PC-3 (cell line): ENCODE measurements around the gene BEGAIN. TPM values are rescaled to one million over a fixed set of nuclear protein-coding genes. Genes with fewer than 3 reads are reported as not detected.

Experiments used
- ATAC-seq: fragments of 200-7000 bp; cut with Tn5 transposase; 2 replicates; pipeline ENCODE4 v1.9.1; 2020; ENCODE audit warnings: mild to moderate bottlenecking, moderate library complexity
- BruUV-seq: library from RNA; stranded (reverse); fragments of 400-500 nt; replicated peaks from 2 replicates; lab custom pipeline; 2021; lab: Mats Ljungman, UMichigan
- CTCF ChIA-PET: fragments of 300-600 bp; sonication (Branson Sonifier 250); formaldehyde crosslinking; loops from one replicate; lab custom pipeline; 2022; ENCODE audit warnings: antibody characterized with exemption; lab: Charles Lee
- POLR2A ChIA-PET: fragments of 300-600 bp; sonication (Branson Sonifier 250); formaldehyde crosslinking; loops from one replicate; lab custom pipeline; 2022; ENCODE audit warnings: antibody characterized with exemption; ENCODE audit not compliant: unreplicated experiment; lab: Charles Lee
- DNase-seq: peaks from one replicate; pipeline ENCODE4 v3.0.0-alpha.2; 2015
- H2AFZ ChIP-seq: fragments of 300-600 bp; sonication (generic); 2 replicates; pipeline ENCODE4 v1.6.0; 2016; ENCODE audit warnings: antibody characterized with exemption, low read length
- H3F3A ChIP-seq: fragments of 300-600 bp; sonication (generic); one replicate; pipeline ENCODE4 v1.6.0; 2017; ENCODE audit warnings: antibody characterized with exemption, low read length, control low read depth, mild to moderate bottlenecking; ENCODE audit not compliant: unreplicated experiment
- H3K27ac ChIP-seq: fragments of 300-600 bp; sonication (generic); 2 replicates; pipeline ENCODE4 v1.5.1; 2016; ENCODE audit warnings: mild to moderate bottlenecking, low read length
- H3K27me3 ChIP-seq: fragments of 300-600 bp; sonication (generic); 2 replicates; pipeline ENCODE4 v1.6.1; 2016; ENCODE audit warnings: low read length, mixed read lengths
- H3K36me3 ChIP-seq: fragments of 300-600 bp; sonication (generic); 2 replicates; pipeline ENCODE4 v1.6.1; 2016; ENCODE audit warnings: low read depth, mixed run types, low read length, mixed read lengths
- H3K4me1 ChIP-seq: fragments of 300-600 bp; sonication (generic); 2 replicates; pipeline ENCODE4 v1.5.1; 2016; ENCODE audit warnings: low read length; ENCODE audit not compliant: insufficient read depth
- H3K4me2 ChIP-seq: fragments of 300-600 bp; sonication (generic); 2 replicates; pipeline ENCODE4 v1.6.0; 2016; ENCODE audit warnings: low read length
- H3K4me3 ChIP-seq: fragments of 300-600 bp; sonication (generic); 2 replicates; pipeline ENCODE4 v1.5.1; 2016; ENCODE audit warnings: mild to moderate bottlenecking, low read length, mixed read lengths
- H3K79me2 ChIP-seq: fragments of 300-600 bp; sonication (generic); 2 replicates; pipeline ENCODE4 v1.6.1; 2017; ENCODE audit warnings: low read length, mixed read lengths
- H3K9ac ChIP-seq: fragments of 300-600 bp; sonication (generic); 2 replicates; pipeline ENCODE4 v1.6.0; 2016; ENCODE audit warnings: mild to moderate bottlenecking, low read length
- H3K9me2 ChIP-seq: fragments of 300-600 bp; sonication (generic); replicated peaks from 2 replicates; pipeline ENCODE4 v1.6.1; 2016; ENCODE audit warnings: mixed run types, low read length, mixed read lengths
- H3K9me3 ChIP-seq: fragments of 300-600 bp; sonication (generic); 2 replicates; pipeline ENCODE4 v1.6.1; 2016; ENCODE audit warnings: low read length, mixed read lengths
- H4K20me1 ChIP-seq: fragments of 300-600 bp; sonication (generic); 2 replicates; pipeline ENCODE4 v1.6.1; 2016; ENCODE audit warnings: low read length, mixed read lengths
- EZH2 ChIP-seq: fragments of 300-600 bp; sonication (generic); IDR thresholded peaks from one replicate; pipeline ENCODE4 v1.6.1; 2017; ENCODE audit warnings: antibody characterized with exemption, mild to moderate bottlenecking, low read length; ENCODE audit not compliant: unreplicated experiment
- EZH2phosphoT487 ChIP-seq: fragments of 300-600 bp; sonication (generic); IDR thresholded peaks from 2 replicates; pipeline ENCODE4 v1.6.1; 2018; ENCODE audit warnings: mild to moderate bottlenecking, antibody characterized with exemption, low read length, borderline replicate concordance
- intact Hi-C: fragments of 100-400 bp; cut with micrococcal nuclease; formaldehyde crosslinking; loops from 2 replicates; pipeline ENCODE4 v1.9.0; 2023
- total RNA-seq: library from RNA; depleted of rRNA; stranded (reverse); fragments of >200 nt; gene quantifications from 2 replicates; pipeline ENCODE4 v1.2.3, GENCODE V29; 2014
- TF ChIP-seq, protein P1 (sequence below): fragments of 300-600 bp; sonication (generic); conservative IDR thresholded peaks from 2 replicates; pipeline ENCODE4 v1.5.1; 2017; ENCODE audit warnings: antibody characterized with exemption, low read depth, mild to moderate bottlenecking, low read length

BEGAIN gene
- total RNA-seq, 1 experiment from 2014 or later, result 3.8 TPM

DNA sequence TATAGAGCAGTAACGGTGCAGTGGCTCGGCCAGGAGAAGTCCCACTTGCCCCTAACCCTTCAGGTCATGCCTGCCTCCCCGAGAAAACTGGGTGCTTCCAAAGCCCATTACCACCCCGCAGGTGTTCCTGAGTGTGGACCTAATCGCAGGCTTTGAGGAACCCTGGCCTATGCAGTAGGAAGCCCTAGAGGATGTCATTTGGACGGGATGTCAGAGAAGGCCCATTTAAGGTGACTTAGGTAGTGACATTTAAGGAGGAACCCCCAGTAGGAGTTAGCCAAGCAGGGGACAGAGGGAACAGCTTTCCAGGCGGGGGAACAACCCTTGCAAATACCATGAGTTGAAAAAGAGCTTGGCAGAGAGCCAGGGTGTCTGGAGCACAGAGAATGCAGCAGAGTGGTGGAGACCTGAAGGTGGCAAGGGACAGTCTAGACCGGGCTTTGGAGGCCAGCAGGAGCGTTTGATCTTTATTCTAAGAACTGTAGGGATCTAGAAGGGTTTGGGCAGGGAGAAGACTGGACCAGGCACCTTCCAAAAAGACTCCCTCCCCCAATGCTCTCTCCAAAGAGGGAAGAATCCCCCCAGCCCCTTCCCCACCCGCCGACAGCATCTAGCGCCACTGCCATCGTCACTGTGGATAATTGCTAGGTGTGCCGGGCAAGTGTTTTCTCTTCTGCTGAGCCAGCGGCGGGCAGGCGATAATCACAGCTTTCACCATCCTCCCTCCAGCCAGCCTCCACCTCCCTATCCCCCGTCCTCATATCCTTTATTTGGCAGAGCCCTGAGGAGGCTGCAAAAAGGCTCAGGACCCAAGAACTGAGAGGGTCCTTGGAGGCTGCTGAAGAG, 33.3 kb upstream of the BEGAIN start:
- Histone ChIP-seq H3K27ac (no peak overlapping the region), H3K4me2 (no peak overlapping the region), H4K20me1 (no peaks in the 10 kb centered on the region), H3K27me3 (peaks cover 41% of the 10 kb centered on the region), H3K79me2 (no peaks in the 10 kb centered on the region), H3K4me3 (no peak overlapping the region), H3K9ac (no peak overlapping the region), H3K9me2 (no peaks in the 10 kb centered on the region), H3K9me3 (no peaks in the 10 kb centered on the region), H3K36me3 (no peaks in the 10 kb centered on the region), H2AFZ (no peak overlapping the region), H3F3A (no peaks in the 10 kb centered on the region), H3K4me1 (no peaks in the 10 kb centered on the region)
- CTCF ChIA-PET, result no interaction called here
- TF ChIP-seq, protein P1, sequence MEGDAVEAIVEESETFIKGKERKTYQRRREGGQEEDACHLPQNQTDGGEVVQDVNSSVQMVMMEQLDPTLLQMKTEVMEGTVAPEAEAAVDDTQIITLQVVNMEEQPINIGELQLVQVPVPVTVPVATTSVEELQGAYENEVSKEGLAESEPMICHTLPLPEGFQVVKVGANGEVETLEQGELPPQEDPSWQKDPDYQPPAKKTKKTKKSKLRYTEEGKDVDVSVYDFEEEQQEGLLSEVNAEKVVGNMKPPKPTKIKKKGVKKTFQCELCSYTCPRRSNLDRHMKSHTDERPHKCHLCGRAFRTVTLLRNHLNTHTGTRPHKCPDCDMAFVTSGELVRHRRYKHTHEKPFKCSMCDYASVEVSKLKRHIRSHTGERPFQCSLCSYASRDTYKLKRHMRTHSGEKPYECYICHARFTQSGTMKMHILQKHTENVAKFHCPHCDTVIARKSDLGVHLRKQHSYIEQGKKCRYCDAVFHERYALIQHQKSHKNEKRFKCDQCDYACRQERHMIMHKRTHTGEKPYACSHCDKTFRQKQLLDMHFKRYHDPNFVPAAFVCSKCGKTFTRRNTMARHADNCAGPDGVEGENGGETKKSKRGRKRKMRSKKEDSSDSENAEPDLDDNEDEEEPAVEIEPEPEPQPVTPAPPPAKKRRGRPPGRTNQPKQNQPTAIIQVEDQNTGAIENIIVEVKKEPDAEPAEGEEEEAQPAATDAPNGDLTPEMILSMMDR, result no peak
- TF ChIP-seq EZH2phosphoT487 (no peak), EZH2 (no peak)
- POLR2A ChIA-PET, result no interaction called here
- no peak for ATAC-seq
- DNase-seq, result no peak
- intact Hi-C loops, result no loop called here
- no TSS peak for BruUV-seq

DNA sequence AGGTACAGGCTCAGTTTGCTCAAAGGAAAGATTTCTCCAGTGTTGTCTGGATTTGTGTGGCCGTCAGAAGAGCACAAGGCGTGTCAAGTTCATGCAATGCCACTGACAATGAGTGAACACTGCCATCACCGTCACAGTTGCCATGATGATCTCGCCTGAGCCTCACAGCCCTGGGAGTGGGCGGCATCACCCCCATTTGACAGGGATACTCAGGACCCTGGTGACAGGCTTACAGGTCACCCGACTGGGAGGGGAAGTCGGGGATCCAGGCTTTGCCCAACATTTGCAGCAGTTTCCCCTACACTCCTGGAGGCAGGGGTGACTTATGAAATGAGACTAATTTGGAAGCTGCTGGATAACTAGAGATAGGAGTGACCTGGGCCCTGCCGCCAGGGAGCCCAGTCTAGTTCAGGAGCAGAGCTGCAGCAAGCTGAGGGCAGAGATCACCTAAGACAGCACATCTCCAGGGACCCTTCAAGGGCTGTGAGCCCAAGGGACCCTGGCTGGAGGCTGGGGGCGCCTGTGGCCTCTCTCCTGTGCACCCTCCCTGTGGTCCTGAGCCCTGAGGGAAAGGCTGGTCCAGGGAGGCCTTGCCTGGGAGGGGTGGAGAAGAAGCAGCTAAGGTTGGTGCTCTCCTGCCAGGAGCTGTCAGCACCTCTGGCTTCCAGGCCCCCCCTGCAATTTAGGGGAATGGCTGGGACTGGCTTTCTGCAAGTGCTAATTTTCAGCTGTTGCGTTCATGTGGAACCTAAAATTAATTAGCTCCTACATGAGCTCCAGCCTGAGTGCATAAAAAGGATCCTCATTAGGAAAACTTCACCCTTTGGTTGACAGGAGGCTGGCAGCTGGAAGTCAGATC, 32.4 kb upstream of the BEGAIN start:
- H3K9ac ChIP-seq, result no peak overlapping the region
- no peaks in the 10 kb centered on the region for H3K9me2 ChIP-seq
- H3K4me3 ChIP-seq, result no peak overlapping the region
- H3K27ac ChIP-seq, result no peak overlapping the region
- H3K4me2 ChIP-seq, result no peak overlapping the region
- no peaks in the 10 kb centered on the region for H4K20me1 ChIP-seq
- H3F3A ChIP-seq, result no peaks in the 10 kb centered on the region
- no peak overlapping the region for H2AFZ ChIP-seq
- ATAC-seq (no peak), DNase-seq (no peak)
- H3K36me3 ChIP-seq, result no peaks in the 10 kb centered on the region
- no peaks in the 10 kb centered on the region for H3K9me3 ChIP-seq
- H3K27me3 ChIP-seq, result peaks cover 41% of the 10 kb centered on the region
- ChIA-PET CTCF (no interaction called here), POLR2A (no interaction called here)
- no peaks in the 10 kb centered on the region for H3K79me2 ChIP-seq
- TF ChIP-seq EZH2, result no peak
- TF ChIP-seq, protein P1, result no peak
- no peak for TF ChIP-seq EZH2phosphoT487
- intact Hi-C loops, result no loop called here
- H3K4me1 ChIP-seq, result no peaks in the 10 kb centered on the region
- no TSS peak for BruUV-seq
